T1000 (cell line): ENCODE results near the gene FADS3.
A peak's percentile ranks its signal among the peaks of the same experiment; 100 is the strongest.

Experiments
- DNase-seq: peaks from one replicate; lab custom pipeline; 2025; ENCODE audit warnings: mixed read lengths; lab: John Stamatoyannopoulos, UW

The FADS3 gene

GRCh38 chr11:61834278-61835048 is 56.9 kb downstream of the FADS3 start:
- DNase-seq: no peak

- DNase-seq: no peak
Observed at GRCh38 chr11:61833926-61834277, 57.4 kb downstream of the FADS3 start.

- DNase-seq: no peak
Observed at GRCh38 chr11:61833471-61833870, 57.9 kb downstream of the FADS3 start.

DNA sequence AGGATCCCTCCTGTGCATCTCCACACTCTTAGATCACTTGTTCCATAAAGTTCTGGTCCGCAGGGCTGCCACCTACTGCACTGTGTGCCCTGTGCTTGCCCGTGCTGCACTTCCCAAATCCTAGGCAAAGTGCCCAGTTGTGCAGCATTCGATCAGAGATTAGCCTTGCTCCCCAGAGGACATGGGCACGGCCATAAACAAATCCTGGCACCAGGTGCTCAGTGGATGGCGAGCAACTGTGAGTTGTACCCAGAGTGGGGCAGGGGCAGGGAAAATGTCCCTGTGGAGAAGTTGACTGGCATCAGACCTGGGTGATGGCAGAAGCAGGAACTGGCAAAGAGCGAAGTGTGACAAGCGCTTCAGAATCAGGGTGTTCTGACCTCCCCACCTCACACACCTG is 58.6 kb downstream of the FADS3 start:
- DNase-seq: no peak

GRCh38 chr11:61832207-61832606 is 59.1 kb downstream of the FADS3 start:
- no peak for DNase-seq

- no peak for DNase-seq
Observed at GRCh38 chr11:61830237-61831105, 60.9 kb downstream of the FADS3 start.

GRCh38 chr11:61829806-61830205 is 61.5 kb downstream of the FADS3 start:
- DNase-seq: no peak

DNA sequence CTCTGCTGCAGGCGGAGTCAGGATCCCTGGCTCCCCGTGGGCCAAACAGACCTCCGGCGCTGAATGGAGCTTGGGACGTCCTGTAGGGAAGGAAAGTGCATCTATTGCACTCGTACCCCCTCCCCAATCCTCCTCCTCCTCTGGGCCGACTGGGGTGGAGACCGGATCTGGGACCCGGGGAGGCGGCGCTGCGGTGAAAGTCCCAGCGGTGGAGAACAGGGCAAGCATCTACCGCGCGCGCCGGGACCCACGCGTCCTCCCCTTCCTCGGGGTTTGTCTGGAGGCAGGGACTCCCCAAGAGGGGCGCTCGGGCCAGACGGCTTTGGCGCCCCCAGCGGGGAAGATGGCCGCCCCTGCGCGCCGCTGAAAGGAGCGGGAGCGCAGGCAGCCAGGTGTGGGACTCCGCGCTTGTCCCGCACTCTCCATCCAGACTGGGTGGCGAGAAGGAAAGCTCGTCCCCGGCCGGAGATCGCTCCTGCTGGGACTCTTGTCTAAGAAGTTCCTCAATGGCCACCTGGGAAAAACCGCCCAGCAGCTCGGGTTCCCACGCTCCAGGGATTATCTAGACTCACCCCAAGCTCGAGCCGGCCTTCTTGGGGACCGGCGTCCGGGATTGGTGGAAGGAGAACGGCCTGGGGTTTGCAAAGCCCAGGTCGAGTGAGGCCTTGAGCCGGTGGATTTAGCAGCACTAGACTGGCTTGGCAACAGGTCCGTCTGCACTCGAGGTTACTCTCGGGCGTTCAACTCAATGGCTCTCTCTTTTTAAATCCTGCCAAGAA is 62.5 kb downstream of the FADS3 start:
- no peak for DNase-seq

DNA sequence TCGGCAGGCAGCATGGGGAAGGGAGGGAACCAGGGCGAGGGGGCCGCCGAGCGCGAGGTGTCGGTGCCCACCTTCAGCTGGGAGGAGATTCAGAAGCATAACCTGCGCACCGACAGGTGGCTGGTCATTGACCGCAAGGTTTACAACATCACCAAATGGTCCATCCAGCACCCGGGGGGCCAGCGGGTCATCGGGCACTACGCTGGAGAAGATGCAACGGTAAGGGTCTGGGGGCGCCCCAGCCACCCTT is 63.0 kb downstream of the FADS3 start:
- DNase-seq: no peak

GRCh38 chr11:61827571-61828378 is 63.6 kb downstream of the FADS3 start, which contains the start of gene FADS2:
FADS2 (plus strand) TSS chr11:61828300; CDS start chr11:61828391, 91 bp downstream.
- peak; percentile 62 for DNase-seq

DNA sequence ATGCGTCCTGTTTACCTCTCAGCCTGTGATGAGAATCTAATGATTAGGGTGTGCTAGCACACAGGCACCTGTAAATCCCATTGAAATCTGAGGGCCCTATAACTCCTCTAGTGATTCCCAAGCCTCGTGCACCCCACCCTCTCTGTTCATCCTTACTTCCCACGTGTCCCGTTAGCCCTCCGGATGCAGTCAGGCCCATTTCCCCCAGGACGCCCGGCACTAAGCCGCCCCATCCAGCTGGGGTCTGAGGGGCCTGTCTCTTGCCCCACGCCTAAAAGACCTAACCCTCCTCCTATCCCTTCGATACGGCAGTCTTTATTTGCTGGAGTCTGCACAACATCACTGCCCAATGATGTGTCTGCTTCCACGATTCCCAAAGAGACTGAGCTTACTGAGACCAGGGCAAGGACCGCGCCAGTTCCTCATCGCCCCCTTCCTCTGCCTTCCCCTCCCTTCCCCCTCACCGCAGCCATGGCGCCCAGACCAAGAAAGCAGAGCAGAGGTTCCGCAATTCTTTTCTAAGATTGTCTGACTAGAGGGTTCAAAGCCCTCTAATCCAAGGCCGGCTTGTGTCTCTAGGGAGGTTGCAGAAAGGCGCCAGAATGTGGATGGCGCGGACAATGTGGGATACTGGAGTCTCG is 64.3 kb downstream of the FADS3 start:
- no peak for DNase-seq
